Calu3 (cell line): ENCODE results near the gene NIPSNAP2. TPM values are rescaled to one million over a fixed set of nuclear protein-coding genes. Genes with fewer than 3 reads are reported as not detected.
A peak's percentile ranks its signal among the peaks of the same experiment; 100 is the strongest.

Experiments
- BruUV-seq: library from RNA; stranded (reverse); fragments of 400-500 nt; replicated peaks from 2 replicates; lab custom pipeline; 2021; lab: Mats Ljungman, UMichigan
- CTCF ChIA-PET: fragments of 300-600 bp; sonication (Branson Sonifier 250); formaldehyde crosslinking; loops from one replicate; lab custom pipeline; 2022; ENCODE audit warnings: antibody characterized with exemption; lab: Charles Lee
- DNase-seq: peaks from one replicate; pipeline ENCODE4 v3.0.0; 2022
- H3K27ac Mint-ChIP-seq: one replicate; pipeline ENCODE4 v1.8.0; 2022; ENCODE audit warnings: mixed read lengths; ENCODE audit not compliant: unreplicated experiment
- H3K27me3 Mint-ChIP-seq: one replicate; pipeline ENCODE4 v1.8.0; 2022; ENCODE audit warnings: mixed read lengths; ENCODE audit not compliant: unreplicated experiment
- H3K36me3 Mint-ChIP-seq: one replicate; pipeline ENCODE4 v1.8.0; 2022; ENCODE audit warnings: mild to moderate bottlenecking, moderate library complexity, mixed read lengths; ENCODE audit not compliant: insufficient read depth, unreplicated experiment
- H3K4me1 Mint-ChIP-seq: one replicate; pipeline ENCODE4 v1.8.0; 2022; ENCODE audit warnings: mild to moderate bottlenecking, low read depth, mixed read lengths; ENCODE audit not compliant: unreplicated experiment
- H3K4me3 Mint-ChIP-seq: one replicate; pipeline ENCODE4 v1.8.0; 2022; ENCODE audit warnings: mild to moderate bottlenecking, low read depth, moderate library complexity, mixed read lengths; ENCODE audit not compliant: unreplicated experiment
- H3K9me3 Mint-ChIP-seq: one replicate; pipeline ENCODE4 v1.8.0; 2022; ENCODE audit warnings: low read depth, mixed read lengths; ENCODE audit not compliant: unreplicated experiment
- CTCF ChIP-seq: fragments of 200-600 bp; IDR thresholded peaks from one replicate; pipeline ENCODE4 v1.8.0; 2022; ENCODE audit warnings: antibody characterized with exemption; ENCODE audit not compliant: unreplicated experiment
- intact Hi-C: fragments of 100-400 bp; cut with micrococcal nuclease; formaldehyde crosslinking; loops from one replicate; pipeline ENCODE4 v1.10.0; 2022; ENCODE audit not compliant: unreplicated experiment
- total RNA-seq: library from RNA; stranded (reverse); gene quantifications from 2 replicates; pipeline ENCODE4 v1.2.3, GENCODE V29; 2022

NIPSNAP2 gene
- total RNA-seq, 1 experiment from 2014 or later, result 93.8 TPM

GRCh38 chr7:55965100-55965470 is 700 bp downstream of the NIPSNAP2 start:
- BruUV-seq, result no TSS peak
- H3K27me3 Mint-ChIP-seq, result no peaks in the 10 kb centered on the region
- H3K36me3 Mint-ChIP-seq, result peaks cover 13% of the 10 kb centered on the region
- TF ChIP-seq CTCF, result no peak
- intact Hi-C loops, result no loop called here
- H3K4me3 Mint-ChIP-seq, result peak overlapping the region; percentile 76
- CTCF ChIA-PET, result interaction anchor here (0.5 kb wide), 1 partner anchor 62 kb away, joined by 4 read pairs; no protein-coding TSS in a partner anchor
- H3K27ac Mint-ChIP-seq, result peak overlapping the region; percentile 5
- no peaks in the 10 kb centered on the region for H3K4me1 Mint-ChIP-seq
- H3K9me3 Mint-ChIP-seq, result no peaks in the 10 kb centered on the region
- no peak for DNase-seq

GRCh38 chr7:55965805-55966421 is 1.5 kb downstream of the NIPSNAP2 start:
- BruUV-seq, result TSS peak; percentile 60
- no peak for DNase-seq
- H3K4me1 Mint-ChIP-seq, result no peaks in the 10 kb centered on the region
- intact Hi-C loops, result no loop called here
- H3K27me3 Mint-ChIP-seq, result no peaks in the 10 kb centered on the region
- CTCF ChIA-PET, result interaction anchor here (0.6 to 1.1 kb wide), 2 partner anchors 34 to 335 kb away, joined by 4 to 5 read pairs; no protein-coding TSS in a partner anchor
- TF ChIP-seq CTCF, result no peak
- peak overlapping the region; percentile 76 for H3K4me3 Mint-ChIP-seq
- H3K36me3 Mint-ChIP-seq, result peaks cover 15% of the 10 kb centered on the region
- no peaks in the 10 kb centered on the region for H3K9me3 Mint-ChIP-seq
- H3K27ac Mint-ChIP-seq, result no peak overlapping the region

- no peaks in the 10 kb centered on the region for H3K4me1 Mint-ChIP-seq
- H3K9me3 Mint-ChIP-seq, result no peaks in the 10 kb centered on the region
- no peak overlapping the region for H3K27ac Mint-ChIP-seq
- CTCF ChIA-PET, result interaction anchor here (0.5 to 1.1 kb wide), 3 partner anchors 33 to 336 kb away, joined by 4 to 5 read pairs (median 5); no protein-coding TSS in a partner anchor
- TF ChIP-seq CTCF, result no peak
- H3K27me3 Mint-ChIP-seq, result no peaks in the 10 kb centered on the region
- H3K4me3 Mint-ChIP-seq, result no peak overlapping the region
- intact Hi-C loops, result no loop called here
- DNase-seq, result no peak
- no TSS peak for BruUV-seq
- peaks cover 15% of the 10 kb centered on the region for H3K36me3 Mint-ChIP-seq
Measured at GRCh38 chr7:55966851-55967250, 2.5 kb downstream of the NIPSNAP2 start.

- no peaks in the 10 kb centered on the region for H3K9me3 Mint-ChIP-seq
- no TSS peak for BruUV-seq
- no peak for TF ChIP-seq CTCF
- no peak for DNase-seq
- intact Hi-C loops, result no loop called here
- no peak overlapping the region for H3K4me3 Mint-ChIP-seq
- H3K36me3 Mint-ChIP-seq, result peaks cover 15% of the 10 kb centered on the region
- CTCF ChIA-PET, result interaction anchor here (0.7 to 1.1 kb wide), 2 partner anchors 11 to 51 kb away, joined by 4 to 7 read pairs; no protein-coding TSS in a partner anchor
- H3K27ac Mint-ChIP-seq, result no peak overlapping the region
- H3K27me3 Mint-ChIP-seq, result no peaks in the 10 kb centered on the region
- H3K4me1 Mint-ChIP-seq, result no peaks in the 10 kb centered on the region
Measured at GRCh38 chr7:55969391-55969790, 5.0 kb downstream of the NIPSNAP2 start.
